ENCODE data around the gene RAET1E.
"Not testable (repeated sequence)": the region's sequence is repeated elsewhere in the genome, so short reads cannot be mapped to it uniquely, and the experiment has no call there.

The RAET1E gene

DNA sequence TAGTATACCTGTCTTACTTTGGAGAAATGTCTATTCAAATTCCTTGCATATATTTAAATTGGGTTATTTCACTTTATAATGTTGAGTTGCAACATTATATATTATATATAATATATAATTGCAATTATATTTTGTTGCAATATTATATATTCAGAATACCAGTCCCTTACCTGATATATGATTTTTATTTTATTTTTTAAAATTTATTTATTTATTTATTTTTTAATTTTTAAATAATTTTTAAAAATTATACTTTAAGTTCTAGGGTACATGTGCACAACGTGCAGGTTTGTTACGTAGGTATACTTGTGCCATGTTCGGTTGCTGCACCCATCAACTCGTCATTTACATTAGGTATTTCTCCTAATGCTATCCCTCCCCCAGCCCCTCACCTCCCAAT is 29.1 kb upstream of the RAET1E start:
- DNase-seq (ENCODE audit: low read depth, low spot score) = not testable (repeated sequence)

DNA sequence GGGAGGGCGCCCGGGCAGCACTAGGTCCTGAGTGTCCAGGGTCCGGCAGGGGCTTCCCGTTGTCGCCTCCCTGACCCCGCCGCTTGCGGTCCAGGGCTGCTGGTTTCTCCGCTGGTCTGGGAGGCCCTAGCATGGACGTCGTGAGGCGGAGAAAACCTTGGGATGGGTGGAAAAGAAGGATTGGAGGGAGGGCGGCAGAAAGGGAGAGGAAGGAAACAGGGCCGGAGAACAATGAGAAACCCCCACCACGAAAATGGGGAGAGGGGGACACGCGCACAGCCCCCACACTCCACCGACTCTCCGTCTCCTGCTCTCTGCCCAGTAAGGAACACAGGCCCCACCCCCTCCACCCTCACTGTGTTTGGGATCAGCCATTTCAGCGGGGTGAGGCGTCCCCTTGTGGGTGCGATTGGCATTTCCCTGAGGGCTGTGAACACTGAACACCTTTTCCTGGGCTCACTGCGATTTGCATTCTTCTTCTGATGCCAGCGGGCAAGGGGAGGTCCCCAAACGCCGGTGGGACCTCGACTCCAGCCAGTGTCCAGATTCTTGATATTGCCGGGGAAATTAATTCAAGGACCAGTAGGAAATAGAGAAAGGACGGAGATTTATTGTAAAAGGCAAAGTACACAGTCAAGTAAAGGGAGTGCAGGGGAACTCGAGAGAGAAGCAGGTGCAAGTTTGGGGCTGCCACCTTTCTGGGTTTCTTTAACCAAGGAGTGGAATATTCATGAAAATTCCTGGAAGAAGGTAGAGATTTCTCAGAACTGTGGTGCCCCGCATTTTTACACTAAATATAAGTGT is 28.3 kb upstream of the RAET1E start:
- peak; percentile 56 for DNase-seq (ENCODE audit: low read depth, low spot score)

- DNase-seq (ENCODE audit: low read depth, low spot score) = no peak
These were observed 27.5 kb upstream of the RAET1E start for GRCh38 chr6:149925253-149925973.

- no peak for DNase-seq (ENCODE audit: low read depth, low spot score)
These were observed 27.0 kb upstream of the RAET1E start for GRCh38 chr6:149924933-149925252.

DNA sequence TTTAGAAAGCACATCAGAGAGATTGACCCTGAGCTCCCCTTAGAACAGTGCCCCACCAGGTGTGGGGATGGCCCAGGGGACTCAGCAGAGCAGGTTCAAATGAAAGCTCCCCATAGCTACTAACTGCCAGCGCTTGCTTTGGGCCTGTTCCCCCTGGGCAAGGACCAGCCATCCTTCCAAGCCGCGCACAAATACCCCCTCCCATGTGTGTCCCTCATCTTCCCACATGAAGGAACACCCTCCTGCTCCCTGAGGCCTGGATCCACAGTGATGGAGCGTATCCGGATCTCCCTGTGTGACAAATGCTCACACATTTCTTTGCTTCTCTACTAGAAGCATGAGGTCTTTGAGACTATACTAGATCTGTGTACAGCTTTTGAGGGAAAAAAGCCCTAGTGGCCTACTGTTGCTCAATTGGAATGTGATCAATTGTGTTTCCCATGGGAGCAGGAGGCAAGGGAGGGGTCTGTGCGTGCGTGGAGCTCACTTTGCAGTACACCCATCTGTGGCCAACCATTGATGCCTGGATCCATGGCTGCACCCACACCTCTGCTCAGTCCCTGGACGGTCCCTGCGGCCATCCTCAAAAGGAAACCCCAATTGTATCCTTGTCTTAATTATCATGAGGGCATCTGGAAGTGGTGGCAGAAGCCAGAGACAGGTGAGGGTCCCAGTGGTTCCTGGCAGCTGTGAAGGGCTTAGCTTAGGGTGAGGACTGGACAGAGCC is 26.5 kb upstream of the RAET1E start:
- DNase-seq (ENCODE audit: low read depth, low spot score) = no peak

GRCh38 chr6:149923327-149923986 is 25.5 kb upstream of the RAET1E start:
- no peak for DNase-seq (ENCODE audit: low read depth, low spot score)

- DNase-seq (ENCODE audit: low read depth, low spot score) = peak; percentile 69
These were observed 24.9 kb upstream of the RAET1E start, which contains the start of gene RAET1G for GRCh38 chr6:149922642-149923326. Gene RAET1G, minus strand, starts transcription at chr6:149923121. Its CDS starts 111 bp downstream, at chr6:149923010.

- not testable (repeated sequence) for DNase-seq (ENCODE audit: low read depth, low spot score)
These were observed 24.2 kb upstream of the RAET1E start for GRCh38 chr6:149922091-149922490.

DNA sequence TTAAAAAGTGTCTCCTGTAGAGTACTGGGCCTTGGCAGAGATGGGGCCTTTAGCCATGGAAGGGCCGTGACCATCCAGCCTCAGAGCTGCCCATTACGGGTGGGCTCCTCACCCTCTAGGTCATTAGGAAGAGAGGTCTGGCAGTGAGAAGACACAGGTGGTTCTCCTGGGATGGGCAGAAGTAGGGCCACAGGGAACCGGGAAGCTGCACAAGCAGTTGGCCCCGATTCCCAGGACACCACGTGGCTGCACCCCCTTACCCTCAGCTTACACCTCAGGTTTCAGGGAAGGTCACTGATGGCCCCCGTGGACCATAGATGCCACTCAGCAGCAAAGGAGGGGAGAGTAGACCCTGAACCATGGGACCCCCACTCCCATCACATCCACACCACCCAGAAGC is 23.4 kb upstream of the RAET1E start:
- DNase-seq (ENCODE audit: low read depth, low spot score) = no peak

- DNase-seq (ENCODE audit: low read depth, low spot score) = no peak
These were observed 21.9 kb upstream of the RAET1E start for GRCh38 chr6:149919834-149920225.

DNA sequence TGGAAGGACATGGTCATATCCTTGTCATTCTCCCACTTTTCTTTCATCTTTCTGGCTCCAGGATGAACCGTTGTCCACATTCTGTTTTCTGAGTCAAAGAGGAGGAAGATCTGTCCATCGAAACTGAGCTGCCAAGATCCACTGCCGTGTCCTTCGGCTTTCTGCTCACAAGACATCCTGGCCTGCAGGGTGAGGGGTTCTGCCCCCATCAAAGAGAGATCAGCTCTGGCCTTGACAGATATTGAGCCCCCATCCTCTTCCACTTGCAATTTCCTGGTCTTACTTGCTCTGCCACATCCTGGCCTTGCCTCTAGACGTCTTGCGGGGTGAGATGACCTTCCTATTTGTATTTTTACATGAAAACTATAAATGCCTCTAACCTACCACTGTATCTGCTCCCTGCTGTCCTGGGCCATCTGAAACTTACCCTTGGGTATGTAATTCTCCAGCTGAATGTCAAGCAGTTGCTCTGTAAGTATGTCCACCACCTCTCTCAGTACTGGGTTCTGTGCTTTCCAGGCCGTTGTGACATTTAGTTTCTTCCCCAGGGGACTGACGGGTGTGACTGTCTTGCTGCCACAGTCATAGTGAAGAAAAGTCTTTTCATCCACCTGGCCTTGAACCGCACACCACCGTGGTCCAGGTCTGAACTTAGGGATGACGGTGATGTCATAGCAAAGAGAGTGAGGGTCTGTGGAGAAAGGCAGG is 21.4 kb upstream of the RAET1E start:
- DNase-seq (ENCODE audit: low read depth, low spot score) = not testable (repeated sequence)

GRCh38 chr6:149918151-149918905 is 20.4 kb upstream of the RAET1E start:
- no peak for DNase-seq (ENCODE audit: low read depth, low spot score)

DNA sequence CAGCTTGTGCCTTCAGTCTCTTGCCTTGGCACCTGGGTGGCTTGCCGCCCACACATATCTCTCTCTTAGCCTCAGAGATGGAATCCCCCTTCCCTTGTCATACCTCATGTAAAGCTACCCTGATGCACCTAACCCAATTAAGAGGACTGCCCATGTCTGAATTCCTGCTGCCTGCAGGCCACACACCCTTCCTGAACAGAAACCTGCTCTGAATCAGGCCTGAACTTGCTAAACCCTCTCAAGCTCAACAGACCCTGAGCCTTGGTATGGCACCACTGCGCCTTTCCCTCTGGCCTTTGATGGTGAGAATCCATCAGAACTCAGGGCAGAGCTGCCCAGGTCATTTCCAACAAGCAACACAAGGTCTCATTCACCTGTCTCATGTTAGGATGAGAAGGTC is 19.8 kb upstream of the RAET1E start:
- no peak for DNase-seq (ENCODE audit: low read depth, low spot score)

- DNase-seq (ENCODE audit: low read depth, low spot score) = no peak
These were observed 18.3 kb upstream of the RAET1E start for GRCh38 chr6:149915970-149916865.

GRCh38 chr6:149913540-149914240 is 15.8 kb upstream of the RAET1E start:
- no peak for DNase-seq (ENCODE audit: low read depth, low spot score)

DNA sequence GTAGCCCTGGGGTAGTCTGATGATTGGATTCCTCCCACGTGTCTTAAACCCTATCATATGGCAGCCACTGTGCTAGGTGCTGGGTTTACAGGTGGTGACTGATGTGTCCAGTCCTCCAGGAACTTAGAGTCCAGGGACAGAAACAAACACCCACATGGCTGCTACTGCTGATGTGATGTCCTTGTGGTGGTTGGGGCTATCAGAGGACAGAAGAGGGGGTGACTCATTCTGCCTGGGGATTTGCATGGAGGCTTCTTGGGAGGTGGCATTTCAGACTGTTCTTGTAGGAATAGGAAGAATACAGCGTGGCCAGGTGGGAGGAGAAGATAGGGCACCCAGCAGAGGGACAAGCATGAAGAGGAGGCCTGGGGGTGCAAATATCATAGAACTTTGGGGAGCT is 15.2 kb upstream of the RAET1E start:
- no peak for DNase-seq (ENCODE audit: low read depth, low spot score)

DNA sequence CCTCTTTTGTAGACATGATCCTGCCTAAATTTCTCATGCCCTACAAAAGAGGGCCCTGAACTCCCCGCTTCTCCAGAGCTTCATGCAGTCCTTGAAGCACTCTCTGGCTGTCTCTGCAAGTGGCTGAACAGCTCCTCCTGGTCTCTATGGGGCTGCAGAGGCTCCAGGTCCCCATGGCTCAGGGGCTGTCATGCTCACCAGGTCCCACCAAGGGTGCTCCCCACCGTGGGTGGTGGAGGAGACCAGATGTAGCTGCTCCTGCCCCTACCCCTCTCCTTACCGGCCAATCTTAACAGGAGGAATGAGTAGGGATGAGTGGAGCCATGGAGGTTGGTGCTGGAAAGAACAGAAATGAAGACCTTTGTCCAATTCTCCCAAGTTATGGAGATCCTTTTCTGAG is 14.8 kb upstream of the RAET1E start:
- DNase-seq (ENCODE audit: low read depth, low spot score) = not testable (repeated sequence)

DNA sequence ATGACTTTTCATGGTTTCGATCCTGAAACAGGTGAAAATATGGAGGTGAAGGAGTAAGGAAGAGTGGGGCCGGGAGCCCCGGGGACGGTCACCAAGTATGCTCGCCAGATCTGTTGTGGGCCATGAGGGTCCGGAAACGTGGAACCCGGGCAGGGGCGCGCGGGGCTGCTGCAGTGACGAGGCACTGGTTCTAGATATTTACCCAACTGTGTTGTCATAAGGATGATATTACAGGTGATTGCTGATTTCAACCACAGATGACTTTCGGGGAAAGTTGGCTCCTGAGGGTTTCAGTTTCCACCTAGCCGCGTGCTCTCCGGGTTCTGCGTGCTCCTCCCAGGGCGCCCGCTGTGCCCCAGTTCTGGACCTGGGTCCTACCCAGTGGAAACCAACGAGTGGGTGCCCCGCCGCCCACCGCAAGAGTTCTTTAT is 12.8 kb upstream of the RAET1E start:
- DNase-seq (ENCODE audit: low read depth, low spot score) = no peak
